Mammary epithelial cell (primary cell): Measurements from ENCODE around the gene FKRP.

ENCODE experiments used
- CTCF ChIP-seq, 2 donors: IDR thresholded peaks in 1 of 2; conservative IDR thresholded peaks in 1 of 2; 2 replicates each; pipeline ENCODE4 v1.5.1; 2011 to 2012; ENCODE audit warnings: inconsistent platforms in 2 of 2, low read length in 2 of 2, mild to moderate bottlenecking in 2 of 2, control low read depth in 1 of 2, low read depth in 1 of 2; ENCODE audit not compliant: insufficient read depth in 1 of 2; ENCODE audit errors: extremely low read depth in 1 of 2
- EZH2 ChIP-seq: IDR thresholded peaks from 2 replicates; pipeline ENCODE4 v1.6.1; 2012; ENCODE audit warnings: low read length, inconsistent platforms, borderline replicate concordance

GRCh38 chr19:46719629-46720502, 26.0 kb upstream of the FKRP start:
- no peak for TF ChIP-seq CTCF (conservative IDR thresholded peaks at IDR 0.05 in 1 of 2, IDR thresholded peaks at IDR 0.05 in 1 of 2; ENCODE audit: extremely low read depth in 1 of 2, insufficient read depth in 1 of 2, low read depth in 1 of 2, low read length in 2 of 2)
- TF ChIP-seq EZH2 = no peak
